HepG2 (cell line): Measurements from ENCODE around the gene MECR. TPM values are rescaled to one million over a fixed set of nuclear protein-coding genes. Genes with fewer than 3 reads are reported as not detected.

Experiments
- EED ChIP-seq: sonication (generic); formaldehyde crosslinking; IDR thresholded peaks from 2 replicates; pipeline ENCODE4 v1.5.0; 2020; ENCODE audit warnings: mild to moderate bottlenecking, missing genetic modification reagents
- FOXA3 ChIP-seq: IDR thresholded peaks from 2 replicates; pipeline ENCODE4 v1.6.1; 2016; ENCODE audit warnings: missing genetic modification reagents, missing compliant biosample characterization
- GPN1 ChIP-seq: sonication (generic); formaldehyde crosslinking; IDR thresholded peaks from 2 replicates; pipeline ENCODE4 v1.5.1; 2020; ENCODE audit warnings: missing genetic modification reagents, borderline replicate concordance
- HNF4A ChIP-seq: sonication (generic); formaldehyde crosslinking; IDR thresholded peaks from 2 replicates; pipeline ENCODE4 v1.4.0; 2020; ENCODE audit warnings: missing genetic modification reagents
- HOMEZ ChIP-seq: IDR thresholded peaks from 2 replicates; pipeline ENCODE4 v1.6.1; 2016; ENCODE audit warnings: low read depth
- JUND ChIP-seq: sonication (generic); formaldehyde crosslinking; IDR thresholded peaks from 2 replicates; pipeline ENCODE4 v1.8.0; 2022; ENCODE audit warnings: mild to moderate bottlenecking, missing genetic modification reagents
- NFE2 ChIP-seq: sonication (generic); formaldehyde crosslinking; IDR thresholded peaks from 2 replicates; pipeline ENCODE4 v1.4.0; 2020; ENCODE audit warnings: missing genetic modification reagents
- PHB2 ChIP-seq: fragments of 450-650 bp; IDR thresholded peaks from 2 replicates; pipeline ENCODE4 v1.6.1; 2018; ENCODE audit not compliant: partially characterized antibody
- POGK ChIP-seq: sonication (generic); formaldehyde crosslinking; conservative IDR thresholded peaks from 2 replicates; pipeline ENCODE4 v1.8.0; 2022; ENCODE audit warnings: mild to moderate bottlenecking, moderate library complexity, missing genetic modification reagents
- PRDM15 ChIP-seq: sonication (generic); formaldehyde crosslinking; IDR thresholded peaks from 2 replicates; pipeline ENCODE4 v1.4.0; 2020; ENCODE audit warnings: missing genetic modification reagents
- RELA ChIP-seq: sonication (generic); formaldehyde crosslinking; IDR thresholded peaks from 2 replicates; pipeline ENCODE4 v1.4.0; 2020; ENCODE audit warnings: missing genetic modification reagents
- SMC3 ChIP-seq: IDR thresholded peaks from 2 replicates; pipeline ENCODE4 v1.6.1; 2011; ENCODE audit warnings: low read length, improper control_type of control experiment
- TBP ChIP-seq: sonication (generic); formaldehyde crosslinking; IDR thresholded peaks from 2 replicates; pipeline ENCODE4 v1.5.0; 2020; ENCODE audit warnings: missing genetic modification reagents
- THRA ChIP-seq: sonication (generic); formaldehyde crosslinking; IDR thresholded peaks from 2 replicates; pipeline ENCODE4 v1.4.0; 2020; ENCODE audit warnings: missing genetic modification reagents, borderline replicate concordance
- TP53 ChIP-seq: sonication (generic); formaldehyde crosslinking; conservative IDR thresholded peaks from 2 replicates; pipeline ENCODE4 v1.4.0; 2020; ENCODE audit warnings: missing genetic modification reagents
- YEATS4 ChIP-seq: sonication (generic); formaldehyde crosslinking; IDR thresholded peaks from 2 replicates; pipeline ENCODE4 v1.4.0; 2020; ENCODE audit warnings: missing genetic modification reagents, borderline replicate concordance
- ZNF431 ChIP-seq: sonication (generic); formaldehyde crosslinking; IDR thresholded peaks from 2 replicates; pipeline ENCODE4 v1.9.0; 2022; ENCODE audit warnings: missing genetic modification reagents, low read depth, mild to moderate bottlenecking, borderline replicate concordance
- ZNF790 ChIP-seq: sonication (generic); formaldehyde crosslinking; IDR thresholded peaks from 2 replicates; pipeline ENCODE4 v1.8.0; 2022; ENCODE audit warnings: missing genetic modification reagents, mild to moderate bottlenecking, borderline replicate concordance
- ZSCAN29 ChIP-seq: sonication (generic); formaldehyde crosslinking; conservative IDR thresholded peaks from 2 replicates; pipeline ENCODE4 v1.4.0; 2020; ENCODE audit warnings: mild to moderate bottlenecking, missing genetic modification reagents
- polyA plus RNA-seq, 8 experiments: library from polyadenylated mRNA; depleted of rRNA in 3 of 8; stranded (reverse) in 7 of 8; unstranded in 1 of 8; fragments of >200 nt; fragmentation: Illumina TruSeq in 4 of 8; extraction: Trizol in 4 of 8; gene quantifications; 2 replicates each; pipeline versions ENCODE4 v1.2.1 to v1.2.3, GENCODE V29; 2011 to 2016; ENCODE audit warnings: low read depth in 4 of 8, missing spikeins in 1 of 8, mixed read lengths in 1 of 8; ENCODE audit not compliant: insufficient read depth in 1 of 8
- total RNA-seq, 5 experiments: library from RNA; depleted of rRNA; stranded (reverse); fragments of >200 nt; fragmentation: Illumina TruSeq; extraction: Trizol; gene quantifications; 2 replicates each; pipeline ENCODE4 v1.2.3, GENCODE V29; 2016; ENCODE audit warnings: low read depth in 1 of 5

MECR gene
- total and polyA plus RNA-seq, 2 of the 13 experiments (the other 11 are each of a cell fraction or from before 2014, with no cell fraction given): 18.8 to 24.9 TPM

- TF ChIP-seq TBP: no peak
- TF ChIP-seq YEATS4 (CRISPR knock-in tag): 0 out of 2 replicates have a peak, but pooled peaks have one; percentile 50
- TF ChIP-seq NFE2 (CRISPR knock-in tag): no peak
- TF ChIP-seq HNF4A (CRISPR knock-in tag): peak; percentile 93
- no peak for TF ChIP-seq TP53 (CRISPR knock-in tag)
- TF ChIP-seq PRDM15: no peak
- TF ChIP-seq EED (CRISPR knock-in tag): no peak
- TF ChIP-seq HOMEZ (CRISPR knock-in tag): peak; percentile 72
- TF ChIP-seq PHB2: no peak
- peak; percentile 22; the same call in 1 of the 2 replicates for TF ChIP-seq SMC3
- TF ChIP-seq RELA (CRISPR knock-in tag): no peak
- 0 out of 2 replicates have a peak, but pooled peaks have one; percentile 17 for TF ChIP-seq JUND (CRISPR knock-in tag)
- TF ChIP-seq FOXA3 (CRISPR knock-in tag): peak; percentile 59; the same call in 1 of the 2 replicates
- no peak for TF ChIP-seq ZSCAN29 (CRISPR knock-in tag)
- TF ChIP-seq THRA (CRISPR knock-in tag): peak; percentile 58; the same call in 1 of the 2 replicates
- no peak for TF ChIP-seq GPN1 (CRISPR knock-in tag)
- TF ChIP-seq ZNF431 (CRISPR knock-in tag): peak; percentile 26; the same call in 1 of the 2 replicates
- TF ChIP-seq ZNF790 (CRISPR knock-in tag): no peak
- TF ChIP-seq POGK (CRISPR knock-in tag): peak; percentile 65; the same call in 1 of the 2 replicates
These were observed 84.8 kb downstream of the MECR start (continued) for GRCh38 chr1:29145739-29146437.
